Retinal pigment epithelial cell (primary cell): ENCODE data around the gene DOCK2.

ENCODE experiments used
- DNase-seq: peaks from one replicate; pipeline ENCODE4 v3.0.0-alpha.2; 2010; ENCODE audit warnings: low read depth
- H3K4me3 ChIP-seq: 2 replicates; pipeline ENCODE4 v1.5.1; 2011; ENCODE audit warnings: mild to moderate bottlenecking, low read length, control low read depth, moderate library complexity
- TF ChIP-seq, protein P1 (sequence below): conservative IDR thresholded peaks from 2 replicates; pipeline ENCODE4 v1.5.1; 2011; ENCODE audit warnings: low read depth, low read length, control low read depth, inconsistent platforms

DOCK2 gene

DNA sequence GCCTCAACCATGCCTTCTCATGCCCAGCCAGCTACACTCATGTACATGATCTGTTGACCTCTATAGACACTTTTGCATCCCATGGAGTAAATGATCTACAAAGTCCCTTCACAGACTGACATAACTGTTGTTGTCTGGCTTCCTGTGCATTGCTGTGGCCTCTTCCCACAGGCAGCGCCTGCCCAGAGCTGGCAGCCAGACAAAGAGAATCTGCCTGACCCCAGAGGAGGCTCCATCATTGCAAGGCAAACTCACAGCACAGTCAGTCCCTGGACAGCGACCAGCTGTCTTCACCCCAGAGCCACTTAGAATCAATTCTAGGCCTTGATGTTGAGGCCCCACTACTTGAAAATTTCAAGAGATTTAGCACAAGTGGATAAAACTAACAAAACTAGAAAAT lies 277.7 kb downstream of the DOCK2 start:
- TF ChIP-seq, protein P1, sequence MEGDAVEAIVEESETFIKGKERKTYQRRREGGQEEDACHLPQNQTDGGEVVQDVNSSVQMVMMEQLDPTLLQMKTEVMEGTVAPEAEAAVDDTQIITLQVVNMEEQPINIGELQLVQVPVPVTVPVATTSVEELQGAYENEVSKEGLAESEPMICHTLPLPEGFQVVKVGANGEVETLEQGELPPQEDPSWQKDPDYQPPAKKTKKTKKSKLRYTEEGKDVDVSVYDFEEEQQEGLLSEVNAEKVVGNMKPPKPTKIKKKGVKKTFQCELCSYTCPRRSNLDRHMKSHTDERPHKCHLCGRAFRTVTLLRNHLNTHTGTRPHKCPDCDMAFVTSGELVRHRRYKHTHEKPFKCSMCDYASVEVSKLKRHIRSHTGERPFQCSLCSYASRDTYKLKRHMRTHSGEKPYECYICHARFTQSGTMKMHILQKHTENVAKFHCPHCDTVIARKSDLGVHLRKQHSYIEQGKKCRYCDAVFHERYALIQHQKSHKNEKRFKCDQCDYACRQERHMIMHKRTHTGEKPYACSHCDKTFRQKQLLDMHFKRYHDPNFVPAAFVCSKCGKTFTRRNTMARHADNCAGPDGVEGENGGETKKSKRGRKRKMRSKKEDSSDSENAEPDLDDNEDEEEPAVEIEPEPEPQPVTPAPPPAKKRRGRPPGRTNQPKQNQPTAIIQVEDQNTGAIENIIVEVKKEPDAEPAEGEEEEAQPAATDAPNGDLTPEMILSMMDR, result no peak

DNA sequence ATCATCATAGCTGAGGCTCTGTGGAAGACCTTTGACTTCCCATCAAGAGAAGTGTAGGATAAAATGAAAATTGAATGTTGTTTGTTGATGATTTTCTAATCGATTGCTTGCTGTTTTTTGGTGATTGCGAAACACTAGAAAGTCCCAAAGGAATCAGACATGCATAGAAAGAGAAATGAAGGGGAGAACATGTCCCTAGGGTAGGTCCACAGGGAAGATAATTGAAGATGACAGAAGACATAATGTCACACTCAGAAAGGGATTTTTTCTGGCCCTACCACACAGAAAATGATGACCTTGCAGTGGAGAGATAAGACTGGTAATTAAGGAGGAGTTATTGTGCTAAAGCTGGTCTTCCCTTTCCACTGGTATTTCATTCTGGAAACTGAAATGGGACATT lies 280.4 kb downstream of the DOCK2 start:
- no peak overlapping the region for H3K4me3 ChIP-seq
- no peak for DNase-seq
- TF ChIP-seq, protein P1, result no peak

More for the DNA sequence above, 277.7 kb downstream of the DOCK2 start:
- no peak overlapping the region for H3K4me3 ChIP-seq
- no peak for DNase-seq

DNA sequence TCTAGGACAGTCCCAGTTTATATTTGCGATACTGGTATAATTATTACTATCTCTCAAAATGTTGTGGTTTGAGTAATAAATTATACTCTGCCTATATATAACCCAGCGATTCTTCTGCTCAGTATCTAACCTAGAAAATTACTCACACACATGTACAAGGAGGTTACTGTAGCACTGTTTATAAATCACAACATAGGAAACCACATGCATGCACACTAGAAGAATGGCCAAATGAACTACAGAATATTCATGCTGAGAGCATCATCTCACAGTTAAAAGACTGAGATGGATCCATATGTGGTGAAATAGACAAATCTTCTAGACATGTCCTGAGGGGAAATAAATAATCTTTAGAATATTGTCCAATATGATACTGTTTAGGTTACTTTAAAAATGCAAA lies 281.2 kb downstream of the DOCK2 start:
- H3K4me3 ChIP-seq, result no peak overlapping the region
- no peak for DNase-seq
- TF ChIP-seq, protein P1, result no peak

DNA sequence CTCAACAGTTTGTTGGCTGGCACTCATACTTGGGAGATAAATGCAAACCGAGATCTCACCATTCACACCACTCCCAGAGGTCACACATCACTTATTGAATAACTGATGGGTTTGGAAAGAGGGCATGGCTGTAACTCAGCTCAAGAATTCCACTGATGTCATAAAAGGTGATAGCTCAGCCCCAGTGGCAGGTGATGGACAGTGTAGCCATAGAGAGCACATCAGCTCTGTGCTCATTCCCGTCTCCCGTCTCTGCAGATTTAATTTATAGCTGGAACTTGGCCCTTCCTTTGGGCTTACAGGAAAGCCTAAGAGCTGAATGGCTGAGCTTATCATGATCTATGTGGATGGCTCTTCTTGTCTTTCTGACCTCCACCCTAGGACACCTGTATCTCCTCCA lies 283.4 kb downstream of the DOCK2 start:
- TF ChIP-seq, protein P1, result no peak
- DNase-seq, result no peak
- no peak overlapping the region for H3K4me3 ChIP-seq

DNA sequence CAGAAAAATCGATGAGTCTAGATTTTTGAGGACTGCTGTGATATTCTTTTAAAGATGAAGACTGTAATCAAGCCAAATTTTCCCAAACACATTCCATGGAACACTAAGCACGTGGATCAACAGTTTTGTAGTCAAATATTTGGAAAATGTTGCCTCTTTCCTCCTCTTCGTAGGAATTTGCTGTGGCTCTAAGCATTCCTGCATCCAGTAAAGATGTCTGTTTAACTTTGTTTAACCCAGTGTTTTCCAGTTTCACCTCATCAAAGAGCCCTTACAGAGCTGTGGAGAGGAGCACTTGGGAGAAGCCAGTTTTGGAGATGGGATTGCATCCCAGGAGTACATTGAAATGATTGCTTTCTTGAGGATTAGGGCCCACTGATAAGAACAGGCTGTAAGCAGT lies 284.3 kb downstream of the DOCK2 start:
- TF ChIP-seq, protein P1, result no peak
- DNase-seq, result no peak

DNA sequence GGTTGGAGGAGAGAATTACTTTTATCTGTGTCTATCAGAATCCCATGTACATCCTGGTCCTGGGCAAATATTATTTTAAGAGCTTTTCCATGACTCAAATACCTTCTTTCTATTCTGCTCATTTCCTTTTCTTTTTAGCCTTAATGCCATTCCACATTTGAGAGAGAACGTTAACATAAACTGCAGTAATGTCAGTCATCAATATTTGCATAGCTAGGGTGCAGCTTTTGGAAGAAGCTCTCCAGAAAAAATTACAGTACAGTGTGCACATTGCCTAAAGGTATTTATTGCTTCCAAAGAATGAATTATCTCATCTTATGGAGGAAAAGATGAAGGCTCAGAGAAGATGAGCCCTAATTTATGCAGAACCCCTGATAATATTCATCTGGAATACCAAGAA lies 284.9 kb downstream of the DOCK2 start:
- no peak overlapping the region for H3K4me3 ChIP-seq
- DNase-seq, result no peak
- TF ChIP-seq, protein P1, result no peak

More for the DNA sequence above, 284.3 kb downstream of the DOCK2 start:
- no peak overlapping the region for H3K4me3 ChIP-seq

DNA sequence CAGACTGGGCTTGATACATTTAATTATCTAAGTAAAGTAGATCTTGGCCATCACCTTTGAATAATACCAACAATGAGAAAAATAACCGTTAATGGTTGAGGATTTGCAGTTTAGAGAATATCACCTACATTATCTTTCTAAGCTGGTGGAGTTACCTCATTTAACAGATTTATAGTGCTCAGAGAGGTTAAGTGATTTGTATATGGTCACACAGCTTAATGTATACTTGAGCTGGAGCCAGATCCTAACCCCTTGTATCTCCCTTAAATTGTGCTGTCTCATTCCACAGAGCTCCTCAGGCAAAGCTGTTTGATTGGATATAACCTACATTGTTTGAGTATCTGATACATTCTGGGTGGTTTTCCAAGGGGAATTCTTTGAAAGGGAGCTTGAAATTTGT lies 285.4 kb downstream of the DOCK2 start:
- DNase-seq, result no peak
- TF ChIP-seq, protein P1, result no peak
- no peak overlapping the region for H3K4me3 ChIP-seq
